B cell (primary cell): Measurements from ENCODE around the gene IGF2BP3. TPM values are rescaled to one million over a fixed set of nuclear protein-coding genes. Genes with fewer than 3 reads are reported as not detected.

Experiments used
- ATAC-seq: fragments of 200-7000 bp; cut with Tn5 transposase; one replicate; pipeline ENCODE4 v1.10.0; 2021; ENCODE audit warnings: low read depth, mild to moderate bottlenecking, moderate number of reproducible peaks, moderate library complexity
- CTCF ChIA-PET: fragments of 350-600 bp; sonication (Branson Sonifier 250); formaldehyde crosslinking; loops from one replicate; lab custom pipeline; 2021; ENCODE audit warnings: antibody characterized with exemption, inconsistent platforms; lab: Charles Lee
- POLR2A ChIA-PET: fragments of 350-600 bp; sonication (Branson Sonifier 250); formaldehyde crosslinking; loops from one replicate; lab custom pipeline; 2021; ENCODE audit warnings: antibody characterized with exemption; lab: Charles Lee
- DNase-seq: peaks from one replicate; pipeline ENCODE4 v3.0.0; 2013
- H2AFZ ChIP-seq: 2 replicates; pipeline ENCODE4 v1.6.1; 2012; ENCODE audit warnings: mild to moderate bottlenecking, low read depth, low read length; ENCODE audit not compliant: insufficient read depth, poor library complexity, severe bottlenecking
- H3K27ac ChIP-seq, 2 donors: 1 replicate in 1 of 2; 2 replicates in 1 of 2; pipeline ENCODE4 v1.5.1; 2012 to 2013; ENCODE audit warnings: low read length in 2 of 2, mild to moderate bottlenecking in 2 of 2, moderate library complexity in 1 of 2
- H3K27me3 ChIP-seq, 4 experiments: fragments of 200-600 bp in 1 of 4; sonication (generic) in 1 of 4; replicated peaks in 1 of 4; 1 replicate in 2 of 4; 2 replicates in 2 of 4; pipeline versions ENCODE4 v1.6.1 to v1.7.0; 2013 to 2016; ENCODE audit warnings: low read length in 3 of 4, mild to moderate bottlenecking in 2 of 4, mixed read lengths in 1 of 4, moderate library complexity in 1 of 4; ENCODE audit not compliant: insufficient read depth in 4 of 4, control insufficient read depth in 3 of 4; ENCODE audit errors: control extremely low read depth in 1 of 4
- H3K36me3 ChIP-seq, 2 experiments: replicated peaks in 1 of 2; 1 replicate in 1 of 2; 2 replicates in 1 of 2; pipeline versions ENCODE4 v1.6.1 to v1.7.1; 2013; ENCODE audit warnings: low read length in 1 of 2; ENCODE audit not compliant: insufficient read depth in 2 of 2, control insufficient read depth in 1 of 2; ENCODE audit errors: control extremely low read depth in 1 of 2, extremely low read depth in 1 of 2
- H3K4me1 ChIP-seq, 2 donors: fragments of 200-600 bp in 1 of 2; sonication (generic) in 1 of 2; 1 replicate in 1 of 2; 2 replicates in 1 of 2; pipeline versions ENCODE4 v1.5.1 to v1.6.1; 2013 to 2017; ENCODE audit warnings: low read length in 2 of 2; ENCODE audit not compliant: control insufficient read depth in 2 of 2, insufficient read depth in 2 of 2
- H3K4me2 ChIP-seq: replicated peaks from 2 replicates; pipeline ENCODE3; 2012; ENCODE audit warnings: mild to moderate bottlenecking, low read depth, low read length; ENCODE audit not compliant: poor library complexity, severe bottlenecking
- H3K4me3 ChIP-seq, 5 experiments: fragments of 200-600 bp in 1 of 5; sonication (generic) in 1 of 5; 1 replicate in 3 of 5; 2 replicates in 2 of 5; pipeline versions ENCODE4 v1.5.1 to v1.7.0; 2011 to 2016; ENCODE audit warnings: low read length in 4 of 5, mild to moderate bottlenecking in 4 of 5, low read depth in 2 of 5, control low read depth in 1 of 5, moderate library complexity in 1 of 5; ENCODE audit not compliant: insufficient read depth in 1 of 5; ENCODE audit errors: control extremely low read depth in 1 of 5, extremely low read depth in 1 of 5
- H3K79me2 ChIP-seq: fragments of 200-600 bp; sonication (generic); one replicate; pipeline ENCODE4 v1.6.0; 2016; ENCODE audit warnings: low read length; ENCODE audit not compliant: control insufficient read depth, insufficient read depth
- H3K9ac ChIP-seq: fragments of 200-600 bp; sonication (generic); 2 replicates; pipeline ENCODE4 v1.6.1; 2017; ENCODE audit warnings: mild to moderate bottlenecking, low read length, moderate library complexity
- H3K9me3 ChIP-seq, 3 donors: one replicate each; pipeline versions ENCODE4 v1.6.1 to v1.7.1; 2013; ENCODE audit warnings: low read length in 2 of 3; ENCODE audit not compliant: control insufficient read depth in 2 of 3, insufficient read depth in 1 of 3; ENCODE audit errors: control extremely low read depth in 1 of 3
- H4K20me1 ChIP-seq: 2 replicates; pipeline ENCODE4 v1.6.0; 2012; ENCODE audit warnings: mild to moderate bottlenecking, low read length; ENCODE audit not compliant: insufficient read depth, control insufficient read depth, poor library complexity, severe bottlenecking
- H3K27ac Mint-ChIP-seq: one replicate; pipeline ENCODE4 v1.8.0; 2021; ENCODE audit warnings: mixed read lengths
- H3K27me3 Mint-ChIP-seq: one replicate; pipeline ENCODE4 v1.8.0; 2021; ENCODE audit warnings: mixed read lengths
- H3K4me1 Mint-ChIP-seq: one replicate; pipeline ENCODE4 v1.8.0; 2021; ENCODE audit warnings: mixed read lengths
- H3K4me3 Mint-ChIP-seq: one replicate; pipeline ENCODE4 v1.8.0; 2021; ENCODE audit warnings: mixed read lengths
- H3K9me3 Mint-ChIP-seq: one replicate; pipeline ENCODE4 v1.8.0; 2022; ENCODE audit warnings: mixed read lengths; ENCODE audit not compliant: insufficient read depth
- EZH2 ChIP-seq: IDR thresholded peaks from 2 replicates; pipeline ENCODE4 v1.6.1; 2012; ENCODE audit warnings: borderline replicate concordance, low read depth, mild to moderate bottlenecking, moderate library complexity, low read length; ENCODE audit not compliant: insufficient read depth, poor library complexity, severe bottlenecking
- WGBS: methylation state at CpG from one replicate; pipeline ENCODE4 v1.1.5; 2013; ENCODE audit warnings: missing lambda C conversion rate; ENCODE audit not compliant: insufficient coverage; 5-methylcytosine and 5-hydroxymethylcytosine counted together
- intact Hi-C: fragments of 100-400 bp; cut with micrococcal nuclease; formaldehyde crosslinking; loops from one replicate; pipeline ENCODE4 v1.10.0; 2022
- polyA plus RNA-seq: library from polyadenylated mRNA; depleted of rRNA; stranded (reverse); fragments of >200 nt; gene quantifications from 2 replicates; pipeline ENCODE4 v1.2.3, GENCODE V29; 2012
- total RNA-seq, 2 donors: library from RNA; stranded (reverse); fragments of 120-200 nt in 1 of 2; gene quantifications; 1 replicate in 1 of 2; 2 replicates in 1 of 2; pipeline versions ENCODE4 v1.2.3 to v1.2.4, GENCODE V29; 2013 to 2022
- TF ChIP-seq, protein P1 (sequence below): fragments of 200-600 bp; IDR thresholded peaks from one replicate; pipeline ENCODE4 v1.8.0; 2022; ENCODE audit warnings: antibody characterized with exemption, mild to moderate bottlenecking

Gene IGF2BP3
- total and polyA plus RNA-seq, 2 donors (not counting 1 experiment from before 2014, with no cell fraction given): 0.63 to 10.0 TPM

DNA sequence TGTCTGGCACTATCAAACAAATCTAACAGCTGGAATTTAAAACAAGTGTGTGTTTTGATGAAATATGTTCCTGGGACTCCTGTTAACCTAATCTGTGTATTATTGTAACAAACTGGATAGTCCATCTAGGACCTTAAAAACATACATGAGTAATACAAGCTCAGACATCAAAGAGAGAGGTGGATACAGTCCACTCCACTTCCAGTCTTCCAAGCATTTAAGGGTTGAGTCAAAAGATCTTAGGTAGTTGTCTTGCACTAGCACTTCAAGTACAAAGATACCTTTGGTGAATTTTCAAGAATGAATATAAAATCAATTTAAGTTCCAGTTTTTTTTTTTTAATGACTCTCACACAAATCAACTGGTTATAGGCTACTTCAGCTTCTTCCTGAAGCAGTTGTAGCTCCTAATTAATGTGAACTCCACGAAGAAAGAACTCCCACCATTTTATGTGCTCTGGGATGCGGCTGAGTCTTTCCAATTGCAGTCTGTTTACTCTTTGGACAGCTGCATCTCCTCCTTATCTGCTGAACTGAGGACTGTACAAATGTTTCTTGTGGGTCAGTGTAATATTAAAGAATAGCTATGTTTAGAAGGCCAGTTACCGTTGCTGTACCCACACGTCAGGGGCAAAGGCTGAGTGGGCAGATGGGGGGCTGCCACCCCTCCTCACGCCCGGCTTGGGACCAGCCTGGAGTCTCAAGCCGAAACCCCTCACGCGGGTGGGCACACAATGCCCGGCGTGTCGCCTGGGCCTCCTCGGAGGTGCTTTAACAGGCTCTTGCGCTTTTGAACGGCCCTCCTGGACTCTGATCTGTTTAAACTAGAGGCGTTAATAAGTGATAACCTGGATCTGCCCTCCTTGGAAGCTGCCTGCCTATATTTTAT, 2.9 kb upstream of the IGF2BP3 start:
- H3K9ac ChIP-seq: no peak overlapping the region
- ATAC-seq: no peak
- TF ChIP-seq, protein P1, sequence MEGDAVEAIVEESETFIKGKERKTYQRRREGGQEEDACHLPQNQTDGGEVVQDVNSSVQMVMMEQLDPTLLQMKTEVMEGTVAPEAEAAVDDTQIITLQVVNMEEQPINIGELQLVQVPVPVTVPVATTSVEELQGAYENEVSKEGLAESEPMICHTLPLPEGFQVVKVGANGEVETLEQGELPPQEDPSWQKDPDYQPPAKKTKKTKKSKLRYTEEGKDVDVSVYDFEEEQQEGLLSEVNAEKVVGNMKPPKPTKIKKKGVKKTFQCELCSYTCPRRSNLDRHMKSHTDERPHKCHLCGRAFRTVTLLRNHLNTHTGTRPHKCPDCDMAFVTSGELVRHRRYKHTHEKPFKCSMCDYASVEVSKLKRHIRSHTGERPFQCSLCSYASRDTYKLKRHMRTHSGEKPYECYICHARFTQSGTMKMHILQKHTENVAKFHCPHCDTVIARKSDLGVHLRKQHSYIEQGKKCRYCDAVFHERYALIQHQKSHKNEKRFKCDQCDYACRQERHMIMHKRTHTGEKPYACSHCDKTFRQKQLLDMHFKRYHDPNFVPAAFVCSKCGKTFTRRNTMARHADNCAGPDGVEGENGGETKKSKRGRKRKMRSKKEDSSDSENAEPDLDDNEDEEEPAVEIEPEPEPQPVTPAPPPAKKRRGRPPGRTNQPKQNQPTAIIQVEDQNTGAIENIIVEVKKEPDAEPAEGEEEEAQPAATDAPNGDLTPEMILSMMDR: no peak
- no peak for TF ChIP-seq EZH2
- H3K36me3 ChIP-seq: no peaks in the 10 kb centered on the region
- ChIA-PET POLR2A (interaction anchor here (1.2 kb wide), 1 partner anchor 101 kb away, joined by 4 read pairs; no protein-coding TSS in a partner anchor), CTCF (interaction anchor here (0.7 to 1.4 kb wide), 8 partner anchors 12 to 209 kb away, joined by 3 to 7 read pairs (median 4); no protein-coding TSS in a partner anchor)
- peak overlapping the region in 4 of 5 experiments; percentile 36 to 81 (median 38) for H3K4me3 ChIP-seq
- peaks cover 22% of the 10 kb centered on the region for H4K20me1 ChIP-seq
- peaks cover 0 to 82% (median 77%) of the 10 kb centered on the region in 4 experiments for H3K27me3 ChIP-seq
- Mint-ChIP-seq H3K9me3 (no peaks in the 10 kb centered on the region), H3K27ac (peak overlapping the region; percentile 86), H3K4me3 (peak overlapping the region; percentile 81), H3K27me3 (peaks cover 56% of the 10 kb centered on the region), H3K4me1 (peaks cover 35% of the 10 kb centered on the region)
- peak; percentile 54 for DNase-seq
- peaks cover 0 to 40% (median 9%) of the 10 kb centered on the region in 3 donors for H3K9me3 ChIP-seq
- no peak overlapping the region for H3K27ac ChIP-seq
- peak overlapping the region; percentile 20 for H2AFZ ChIP-seq
- WGBS: 2% methylated on average over 13 of the region's 16 CpGs
- H3K4me1 ChIP-seq: peaks cover 51 to 61% of the 10 kb centered on the region in 2 donors
- intact Hi-C loops: loop anchor here (5.0 kb wide), 1 partner anchor 176 kb away; the partner anchor contains the start of gene MALSU1
- H3K79me2 ChIP-seq: no peaks in the 10 kb centered on the region
- peak overlapping the region; percentile 69 for H3K4me2 ChIP-seq
